Naive thymus-derived CD4-positive, alpha-beta T cell (primary cell): Measurements from ENCODE around the gene LSAMP. TPM values are rescaled to one million over a fixed set of nuclear protein-coding genes. Genes with fewer than 3 reads are reported as not detected.
"Not testable (repeated sequence)": the region's sequence is repeated elsewhere in the genome, so short reads cannot be mapped to it uniquely, and the experiment has no call there.

Experiments
- ATAC-seq: fragments of 150-1000 bp; cut with Tn5 transposase; 2 replicates; pipeline ENCODE4 v1.10.0; 2021; ENCODE audit warnings: mild to moderate bottlenecking, moderate library complexity
- CTCF ChIA-PET: fragments of 350-600 bp; sonication (Branson Sonifier 250); formaldehyde crosslinking; loops from one replicate; lab custom pipeline; 2021; ENCODE audit warnings: antibody characterized with exemption; lab: Charles Lee
- POLR2A ChIA-PET: fragments of 350-600 bp; sonication (Branson Sonifier 250); formaldehyde crosslinking; loops from one replicate; lab custom pipeline; 2021; ENCODE audit warnings: antibody characterized with exemption, inconsistent platforms; lab: Charles Lee
- DNase-seq, 9 donors: peaks; one replicate each; pipeline versions ENCODE4 v3.0.0 to v3.0.0-alpha.2; 2020 to 2022; ENCODE audit warnings: mixed read lengths in 1 of 9
- H3K27ac ChIP-seq: one replicate; pipeline ENCODE4 v1.7.0; 2013; ENCODE audit warnings: mild to moderate bottlenecking, low read depth, low read length, moderate library complexity
- H3K27me3 ChIP-seq, 2 donors: one replicate each; pipeline ENCODE4 v1.7.0; 2013; ENCODE audit warnings: low read length in 2 of 2, mild to moderate bottlenecking in 2 of 2, moderate library complexity in 2 of 2; ENCODE audit not compliant: control insufficient read depth in 2 of 2, insufficient read depth in 2 of 2
- H3K36me3 ChIP-seq, 3 experiments: 1 replicate in 2 of 3; 2 replicates in 1 of 3; pipeline ENCODE4 v1.7.0; 2013; ENCODE audit warnings: low read length in 3 of 3, mild to moderate bottlenecking in 3 of 3, moderate library complexity in 1 of 3; ENCODE audit not compliant: insufficient read depth in 3 of 3, control insufficient read depth in 2 of 3
- H3K4me1 ChIP-seq, 2 donors: one replicate each; pipeline ENCODE4 v1.7.0; 2013; ENCODE audit warnings: low read length in 2 of 2, mild to moderate bottlenecking in 2 of 2, moderate library complexity in 1 of 2; ENCODE audit not compliant: control insufficient read depth in 2 of 2, insufficient read depth in 2 of 2
- H3K4me3 ChIP-seq: 2 replicates; pipeline ENCODE4 v1.7.0; 2013; ENCODE audit warnings: mild to moderate bottlenecking, low read length
- H3K9me3 ChIP-seq, 3 experiments: 1 replicate in 2 of 3; 2 replicates in 1 of 3; pipeline ENCODE4 v1.7.0; 2013; ENCODE audit warnings: low read length in 3 of 3; ENCODE audit not compliant: control insufficient read depth in 2 of 3
- H3K27ac Mint-ChIP-seq, 9 donors: one replicate each; pipeline ENCODE4 v1.8.0; 2020 to 2022; ENCODE audit warnings: mixed read lengths in 9 of 9, mild to moderate bottlenecking in 8 of 9, moderate library complexity in 5 of 9, inconsistent platforms in 2 of 9
- H3K27me3 Mint-ChIP-seq, 5 donors: one replicate each; pipeline ENCODE4 v1.8.0; 2021 to 2022; ENCODE audit warnings: mixed read lengths in 5 of 5, mild to moderate bottlenecking in 1 of 5
- H3K36me3 Mint-ChIP-seq, 5 donors: one replicate each; pipeline ENCODE4 v1.8.0; 2020 to 2022; ENCODE audit warnings: mixed read lengths in 5 of 5, mild to moderate bottlenecking in 3 of 5, inconsistent platforms in 1 of 5
- H3K4me1 Mint-ChIP-seq, 7 donors: one replicate each; pipeline ENCODE4 v1.8.0; 2020 to 2022; ENCODE audit warnings: mixed read lengths in 7 of 7, mild to moderate bottlenecking in 3 of 7, inconsistent platforms in 1 of 7
- H3K4me3 Mint-ChIP-seq, 10 donors: one replicate each; pipeline ENCODE4 v1.8.0; 2020 to 2022; ENCODE audit warnings: mild to moderate bottlenecking in 10 of 10, mixed read lengths in 10 of 10, moderate library complexity in 6 of 10, inconsistent platforms in 2 of 10
- H3K9me3 Mint-ChIP-seq, 11 donors: one replicate each; pipeline ENCODE4 v1.8.0; 2020 to 2022; ENCODE audit warnings: mixed read lengths in 11 of 11, mild to moderate bottlenecking in 4 of 11, inconsistent platforms in 1 of 11, moderate library complexity in 1 of 11
- intact Hi-C, 2 donors: fragments of 100-400 bp; cut with micrococcal nuclease; formaldehyde crosslinking; loops; one replicate each; pipeline ENCODE4 v1.15.1; 2023
- polyA plus RNA-seq, 2 donors: library from polyadenylated mRNA; unstranded; fragments of 300-500 nt; fragmentation: Illumina TruSeq; gene quantifications; one replicate each; pipeline ENCODE4 v1.2.3, GENCODE V29; 2021
- total RNA-seq, 6 experiments: library from RNA in 5 of 6; stranded (reverse) in 5 of 6; gene quantifications; 1 replicate in 5 of 6; 2 replicates in 1 of 6; pipeline ENCODE4 v1.2.3 and lab custom pipeline; 2021 to 2026

The LSAMP gene
- total and polyA plus RNA-seq, 7 experiments from 2014 or later: not detected

DNA sequence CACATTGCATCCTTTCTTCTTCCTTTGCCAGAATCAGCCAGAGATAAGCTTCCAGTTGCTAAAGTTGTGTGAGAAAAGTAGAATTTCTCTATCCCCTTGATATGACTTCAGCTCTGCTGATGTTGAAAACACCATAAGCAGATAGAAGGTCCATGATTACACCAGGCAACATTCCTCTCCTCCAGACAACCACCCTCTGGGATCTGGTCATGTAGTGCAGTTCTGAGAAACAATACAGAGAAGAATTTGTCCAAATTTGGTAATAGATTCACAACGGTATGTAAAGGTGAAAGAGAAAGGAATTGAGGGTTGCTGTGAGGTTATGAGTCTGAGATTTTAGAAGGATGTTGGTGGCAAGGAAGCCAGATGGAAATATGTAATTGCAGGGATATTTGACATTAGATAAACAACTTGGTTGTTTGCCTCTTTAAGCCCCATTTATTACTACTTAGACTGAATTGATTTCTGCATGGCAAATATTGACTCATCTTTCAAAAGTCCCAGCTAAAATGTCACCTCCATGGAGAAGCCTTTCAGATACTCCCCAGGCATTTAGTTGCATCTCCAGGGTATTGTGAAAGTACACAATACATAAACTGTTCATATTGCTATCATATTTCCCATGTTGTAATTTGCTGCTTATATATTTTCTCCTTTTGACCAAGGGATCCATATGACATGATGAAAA is 687.1 kb downstream of the LSAMP start:
- Mint-ChIP-seq H3K4me1 (no peaks in the 10 kb centered on the region), H3K36me3 (no peaks in the 10 kb centered on the region), H3K27me3 (peaks cover 0 to 19% (median 7%) of the 10 kb centered on the region in 5 donors), H3K9me3 (peaks cover 0 to 4% (median 0%) of the 10 kb centered on the region in 11 donors), H3K4me3 (no peak overlapping the region), H3K27ac (no peak overlapping the region)
- no peak overlapping the region for H3K27ac ChIP-seq
- CTCF ChIA-PET: no interaction called here
- no peaks in the 10 kb centered on the region for H3K9me3 ChIP-seq
- ATAC-seq (no peak), DNase-seq (no peak)
- no peaks in the 10 kb centered on the region for H3K4me1 ChIP-seq
- intact Hi-C loops: no loop called here
- H3K4me3 ChIP-seq: no peak overlapping the region
- no peaks in the 10 kb centered on the region for H3K36me3 ChIP-seq
- POLR2A ChIA-PET: no interaction called here
- H3K27me3 ChIP-seq: no peaks in the 10 kb centered on the region

- H3K4me3 Mint-ChIP-seq, H3K9me3 Mint-ChIP-seq, ATAC-seq, POLR2A ChIA-PET, intact Hi-C loops, H3K27ac Mint-ChIP-seq, H3K36me3 Mint-ChIP-seq, H3K4me1 Mint-ChIP-seq, H3K4me1 ChIP-seq, DNase-seq, H3K27me3 ChIP-seq, CTCF ChIA-PET, H3K4me3 ChIP-seq, H3K9me3 ChIP-seq, H3K36me3 ChIP-seq, H3K27ac ChIP-seq: not testable (repeated sequence)
- peaks cover 0 to 20% (median 9%) of the 10 kb centered on the region in 5 donors for H3K27me3 Mint-ChIP-seq
These were observed 692.3 kb downstream of the LSAMP start for GRCh38 chr3:115752978-115753377.
